Astrocyte of the cerebellum (primary cell): ENCODE measurements around the gene RAP1GDS1.

ENCODE experiments used
- DNase-seq: peaks from one replicate; pipeline ENCODE4 v3.0.0-alpha.2; 2011; ENCODE audit warnings: low read depth
- H3K4me3 ChIP-seq: 2 replicates; pipeline ENCODE4 v1.5.1; 2011; ENCODE audit warnings: mild to moderate bottlenecking, low read depth, low read length, moderate library complexity
- in situ Hi-C: cut with HindIII; loops from 2 replicates; pipeline ENCODE4 v1.10.0; 2017; ENCODE audit warnings: low sequenced_read_pairs
- TF ChIP-seq, protein P1 (sequence below): IDR thresholded peaks from 2 replicates; pipeline ENCODE4 v1.5.1; 2012; ENCODE audit warnings: low read length, low read depth, moderate library complexity, mild to moderate bottlenecking; ENCODE audit errors: missing control alignments

Gene RAP1GDS1

DNA sequence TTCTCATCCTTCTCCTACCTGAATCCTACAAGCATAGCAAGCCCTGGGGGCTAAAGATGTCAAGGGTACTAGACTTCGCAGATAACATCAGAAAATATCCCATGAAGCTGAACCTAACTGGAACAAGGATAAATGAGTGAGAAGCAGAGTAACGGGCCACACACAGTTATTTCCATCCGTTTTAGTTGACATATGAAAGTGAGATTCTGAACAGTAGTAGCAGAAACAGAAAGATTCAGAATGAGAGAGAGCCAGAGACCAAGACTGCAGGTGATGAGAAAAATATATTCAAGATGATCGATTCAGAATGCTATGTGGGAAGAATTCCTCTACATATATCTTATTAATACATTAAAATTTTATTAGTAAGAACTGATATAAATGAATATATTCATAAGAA lies 232.1 kb downstream of the RAP1GDS1 start:
- in situ Hi-C loops = no loop called here
- TF ChIP-seq, protein P1, sequence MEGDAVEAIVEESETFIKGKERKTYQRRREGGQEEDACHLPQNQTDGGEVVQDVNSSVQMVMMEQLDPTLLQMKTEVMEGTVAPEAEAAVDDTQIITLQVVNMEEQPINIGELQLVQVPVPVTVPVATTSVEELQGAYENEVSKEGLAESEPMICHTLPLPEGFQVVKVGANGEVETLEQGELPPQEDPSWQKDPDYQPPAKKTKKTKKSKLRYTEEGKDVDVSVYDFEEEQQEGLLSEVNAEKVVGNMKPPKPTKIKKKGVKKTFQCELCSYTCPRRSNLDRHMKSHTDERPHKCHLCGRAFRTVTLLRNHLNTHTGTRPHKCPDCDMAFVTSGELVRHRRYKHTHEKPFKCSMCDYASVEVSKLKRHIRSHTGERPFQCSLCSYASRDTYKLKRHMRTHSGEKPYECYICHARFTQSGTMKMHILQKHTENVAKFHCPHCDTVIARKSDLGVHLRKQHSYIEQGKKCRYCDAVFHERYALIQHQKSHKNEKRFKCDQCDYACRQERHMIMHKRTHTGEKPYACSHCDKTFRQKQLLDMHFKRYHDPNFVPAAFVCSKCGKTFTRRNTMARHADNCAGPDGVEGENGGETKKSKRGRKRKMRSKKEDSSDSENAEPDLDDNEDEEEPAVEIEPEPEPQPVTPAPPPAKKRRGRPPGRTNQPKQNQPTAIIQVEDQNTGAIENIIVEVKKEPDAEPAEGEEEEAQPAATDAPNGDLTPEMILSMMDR = no peak
- no peak for DNase-seq
- H3K4me3 ChIP-seq = no peak overlapping the region
